Esophagus squamous epithelium (tissue), 5 donors: Measurements from ENCODE around the gene MAN1C1. TPM values are rescaled to one million over a fixed set of nuclear protein-coding genes. Genes with fewer than 3 reads are reported as not detected.

ENCODE experiments used
- DNase-seq: peaks from one replicate; lab custom pipeline; 2025; lab: John Stamatoyannopoulos, UW
- H3K27ac ChIP-seq, 4 donors: fragments of 200-600 bp; sonication (generic); one replicate each; pipeline ENCODE4 v1.5.1; 2016 to 2019; ENCODE audit warnings: mild to moderate bottlenecking in 1 of 4
- H3K27me3 ChIP-seq, 4 donors: fragments of 200-600 bp; sonication (generic); 1 replicate in 3 of 4; 2 replicates in 1 of 4; pipeline versions ENCODE4 v1.5.1 to v1.6.0; 2017 to 2021; ENCODE audit warnings: antibody characterized with exemption in 1 of 4
- H3K36me3 ChIP-seq, 3 donors: fragments of 200-600 bp; sonication (generic); one replicate each; pipeline ENCODE4 v1.5.1; 2016 to 2019
- H3K4me1 ChIP-seq, 3 donors: fragments of 200-600 bp; sonication (generic); one replicate each; pipeline ENCODE4 v1.5.1; 2017 to 2019
- H3K4me3 ChIP-seq, 4 donors: fragments of 200-600 bp; sonication (generic); 1 replicate in 3 of 4; 2 replicates in 1 of 4; pipeline ENCODE4 v1.5.1; 2016 to 2019; ENCODE audit warnings: mild to moderate bottlenecking in 2 of 4, moderate library complexity in 1 of 4
- H3K9me3 ChIP-seq, 3 donors: fragments of 200-600 bp; sonication (generic); one replicate each; pipeline ENCODE4 v1.5.1; 2016 to 2019
- POLR2A ChIP-seq, 4 donors: fragments of 450-650 bp; IDR thresholded peaks; one replicate each; pipeline ENCODE4 v1.6.1; 2017; ENCODE audit warnings: antibody characterized with exemption in 4 of 4, mild to moderate bottlenecking in 4 of 4, moderate library complexity in 3 of 4
- WGBS, 2 donors: methylation state at CpG; one replicate each; pipeline ENCODE4 v1.1.5; 2018; 5-methylcytosine and 5-hydroxymethylcytosine counted together
- intact Hi-C: fragments of 100-400 bp; cut with DNase I; formaldehyde crosslinking; loops from one replicate; pipeline ENCODE4 v1.15.0; 2022
- total RNA-seq, 4 donors: library from RNA; depleted of rRNA; stranded (reverse); fragments of >200 nt; gene quantifications; one replicate each; pipeline ENCODE4 v1.1.0, GENCODE V29; 2016
- TF ChIP-seq, protein P1 (sequence below), 6 experiments: fragments of 450-650 bp in 4 of 6; fragments of 200-600 bp in 2 of 6; sonication (generic) in 2 of 6; IDR thresholded peaks; one replicate each; pipeline ENCODE4 v1.5.1; 2016 to 2019; ENCODE audit warnings: antibody characterized with exemption in 6 of 6, mild to moderate bottlenecking in 4 of 6, moderate library complexity in 4 of 6
- donor health status: DM: yes; HTN: yes; CAD: no.

Gene MAN1C1
- total RNA-seq, 4 donors from 2014 or later: 0.91 to 7.4 (median 3.8) TPM

DNA sequence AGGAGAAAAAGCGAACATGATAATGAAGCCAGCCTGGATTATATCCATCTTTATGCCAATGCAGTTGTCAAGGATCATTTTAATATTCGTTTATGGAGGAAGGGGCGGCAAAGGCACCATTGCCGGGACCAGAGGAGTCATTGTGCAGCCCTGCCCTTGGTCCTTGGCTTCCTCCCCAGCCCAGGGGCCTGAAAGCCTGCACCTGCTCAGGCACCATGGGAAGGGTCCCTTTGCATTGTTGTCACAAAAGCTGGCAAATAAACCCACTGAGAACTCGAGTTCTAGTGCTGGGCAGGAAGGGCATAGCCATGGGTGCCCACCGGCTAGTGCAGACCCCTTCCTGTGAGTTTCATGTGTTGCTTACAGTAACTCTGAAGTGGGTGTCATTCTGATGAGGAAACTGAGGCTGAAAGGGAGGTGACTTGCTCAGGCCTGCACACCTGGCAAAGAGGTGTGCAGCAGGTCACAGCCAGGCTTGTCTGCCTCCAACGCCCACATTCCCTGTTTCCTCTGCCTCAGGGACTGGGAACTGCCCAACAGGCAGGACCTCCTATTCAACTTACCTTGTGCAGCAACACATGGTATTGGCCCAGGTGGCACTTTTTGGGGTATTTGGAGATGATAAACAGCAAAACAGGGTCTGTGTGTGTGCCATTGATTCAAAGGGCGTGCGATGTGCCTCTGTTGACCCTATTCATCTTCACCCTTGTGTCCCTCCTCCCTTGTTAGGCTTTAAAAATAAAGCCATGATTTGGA lies 84.6 kb downstream of the MAN1C1 start:
- Histone ChIP-seq H3K4me3 (no peak overlapping the region), H3K27ac (peak overlapping the region; percentile 41 to 88 (median 76)), H3K4me1 (peaks cover 21 to 98% (median 73%) of the 10 kb centered on the region in 3 donors), H3K9me3 (no peaks in the 10 kb centered on the region), H3K27me3 (no peaks in the 10 kb centered on the region), H3K36me3 (no peaks in the 10 kb centered on the region)
- DNase-seq: no peak
- 69 to 73% methylated on average over 9 of the region's 9 CpGs for WGBS, 2 donors
- no peak for TF ChIP-seq POLR2A (IDR thresholded peaks at IDR 0.05)
- TF ChIP-seq, protein P1, sequence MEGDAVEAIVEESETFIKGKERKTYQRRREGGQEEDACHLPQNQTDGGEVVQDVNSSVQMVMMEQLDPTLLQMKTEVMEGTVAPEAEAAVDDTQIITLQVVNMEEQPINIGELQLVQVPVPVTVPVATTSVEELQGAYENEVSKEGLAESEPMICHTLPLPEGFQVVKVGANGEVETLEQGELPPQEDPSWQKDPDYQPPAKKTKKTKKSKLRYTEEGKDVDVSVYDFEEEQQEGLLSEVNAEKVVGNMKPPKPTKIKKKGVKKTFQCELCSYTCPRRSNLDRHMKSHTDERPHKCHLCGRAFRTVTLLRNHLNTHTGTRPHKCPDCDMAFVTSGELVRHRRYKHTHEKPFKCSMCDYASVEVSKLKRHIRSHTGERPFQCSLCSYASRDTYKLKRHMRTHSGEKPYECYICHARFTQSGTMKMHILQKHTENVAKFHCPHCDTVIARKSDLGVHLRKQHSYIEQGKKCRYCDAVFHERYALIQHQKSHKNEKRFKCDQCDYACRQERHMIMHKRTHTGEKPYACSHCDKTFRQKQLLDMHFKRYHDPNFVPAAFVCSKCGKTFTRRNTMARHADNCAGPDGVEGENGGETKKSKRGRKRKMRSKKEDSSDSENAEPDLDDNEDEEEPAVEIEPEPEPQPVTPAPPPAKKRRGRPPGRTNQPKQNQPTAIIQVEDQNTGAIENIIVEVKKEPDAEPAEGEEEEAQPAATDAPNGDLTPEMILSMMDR (IDR thresholded peaks at IDR 0.05): no peak
- intact Hi-C loops: no loop called here

DNA sequence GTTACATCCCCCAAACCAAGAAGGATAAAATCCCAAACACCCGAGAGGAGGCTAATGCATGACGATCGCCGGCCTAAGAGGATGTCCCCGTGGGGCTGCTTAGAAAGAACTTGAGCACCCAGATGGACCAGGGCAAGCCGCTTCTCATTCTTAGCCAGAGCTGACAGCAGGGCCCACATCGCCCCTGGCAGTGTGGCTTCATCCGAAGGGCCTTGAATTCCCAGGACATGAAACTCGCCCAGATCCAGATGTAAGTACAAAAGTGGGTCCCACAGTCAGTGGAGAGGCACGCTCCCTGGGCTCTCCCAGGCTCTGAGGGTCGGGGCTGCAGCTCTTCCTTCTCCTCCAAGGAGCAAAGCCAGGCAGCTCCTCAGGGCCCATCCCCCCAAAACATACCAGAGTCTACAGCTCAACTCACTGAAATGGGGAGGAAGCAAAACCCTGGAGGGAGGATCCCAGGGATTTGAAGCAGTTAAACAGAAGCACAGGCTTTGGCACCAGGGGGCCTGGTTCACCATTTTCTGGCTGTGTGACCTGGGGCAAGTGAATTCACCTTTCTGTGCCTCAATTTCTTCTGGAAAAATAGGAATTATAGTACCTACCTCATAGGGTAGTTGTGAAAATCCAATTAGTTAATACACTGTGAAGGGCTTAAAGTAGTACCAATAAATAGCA lies 85.6 kb downstream of the MAN1C1 start:
- intact Hi-C loops: no loop called here
- H3K27ac ChIP-seq: peak overlapping the region; percentile 37 to 88 (median 62)
- peaks cover 29 to 98% (median 71%) of the 10 kb centered on the region in 3 donors for H3K4me1 ChIP-seq

DNA sequence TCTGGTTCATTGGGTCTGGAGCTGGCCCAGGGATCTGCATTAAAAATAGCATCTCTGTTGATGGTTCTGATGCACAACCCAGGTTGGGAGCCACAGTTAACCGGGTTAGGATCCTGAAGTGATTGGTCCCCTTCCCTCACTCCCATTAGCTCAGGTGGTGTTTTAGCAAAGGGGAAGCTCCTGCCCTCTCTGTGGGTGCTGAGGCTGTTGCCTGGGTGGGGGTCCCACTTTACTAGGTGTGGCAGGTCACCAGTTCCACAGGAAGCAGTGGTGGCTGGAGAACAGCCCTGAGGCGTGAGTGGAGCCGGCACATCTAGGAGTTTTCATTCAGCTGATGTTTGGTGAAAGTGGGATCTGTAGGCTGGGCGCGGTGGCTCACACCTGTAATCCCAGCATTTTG lies 86.5 kb downstream of the MAN1C1 start:
- H3K36me3 ChIP-seq: no peaks in the 10 kb centered on the region
- peak overlapping the region in 1 of 4 donors; percentile 88 for H3K27ac ChIP-seq
- intact Hi-C loops: no loop called here
- no peak for TF ChIP-seq POLR2A (IDR thresholded peaks at IDR 0.05)
- TF ChIP-seq, protein P1 (IDR thresholded peaks at IDR 0.05): no peak
- 87 to 100% methylated on average over 1 to 4 of the region's 5 CpGs for WGBS, 2 donors
- DNase-seq: no peak
- H3K9me3 ChIP-seq: no peaks in the 10 kb centered on the region
- H3K4me3 ChIP-seq: no peak overlapping the region
- peaks cover 36 to 98% (median 70%) of the 10 kb centered on the region in 3 donors for H3K4me1 ChIP-seq
- H3K27me3 ChIP-seq: no peaks in the 10 kb centered on the region

More for the DNA sequence above, 85.6 kb downstream of the MAN1C1 start:
- TF ChIP-seq POLR2A (IDR thresholded peaks at IDR 0.05): no peak
- TF ChIP-seq, protein P1 (IDR thresholded peaks at IDR 0.05): no peak
- 87 to 91% methylated on average over 4 to 9 of the region's 11 CpGs for WGBS, 2 donors
- Histone ChIP-seq H3K4me3 (no peak overlapping the region), H3K27me3 (no peaks in the 10 kb centered on the region), H3K9me3 (no peaks in the 10 kb centered on the region), H3K36me3 (no peaks in the 10 kb centered on the region)
- DNase-seq: no peak

- peak overlapping the region in 2 of 4 donors; percentile 30 to 49 for H3K27ac ChIP-seq
- H3K9me3 ChIP-seq: no peaks in the 10 kb centered on the region
- H3K36me3 ChIP-seq: no peaks in the 10 kb centered on the region
- 83 to 86% methylated on average over 5 of the region's 6 CpGs for WGBS, 2 donors
- no peaks in the 10 kb centered on the region for H3K27me3 ChIP-seq
- TF ChIP-seq, protein P1 (IDR thresholded peaks at IDR 0.05): no peak
- no peak for TF ChIP-seq POLR2A (IDR thresholded peaks at IDR 0.05)
- H3K4me3 ChIP-seq: no peak overlapping the region
- peaks cover 40 to 98% (median 70%) of the 10 kb centered on the region in 3 donors for H3K4me1 ChIP-seq
- intact Hi-C loops: no loop called here
- DNase-seq: no peak
These were observed 87.2 kb downstream of the MAN1C1 start for GRCh38 chr1:25703671-25704266.
